HG02623 (cell line): ENCODE results near the gene NGB.

Source experiments
- ATAC-seq: cut with Tn5 transposase; IDR thresholded peaks from one replicate; pipeline ENCODE4 v1.9.1; 2021; ENCODE audit warnings: moderate library complexity; ENCODE audit not compliant: unreplicated experiment

Gene NGB

DNA sequence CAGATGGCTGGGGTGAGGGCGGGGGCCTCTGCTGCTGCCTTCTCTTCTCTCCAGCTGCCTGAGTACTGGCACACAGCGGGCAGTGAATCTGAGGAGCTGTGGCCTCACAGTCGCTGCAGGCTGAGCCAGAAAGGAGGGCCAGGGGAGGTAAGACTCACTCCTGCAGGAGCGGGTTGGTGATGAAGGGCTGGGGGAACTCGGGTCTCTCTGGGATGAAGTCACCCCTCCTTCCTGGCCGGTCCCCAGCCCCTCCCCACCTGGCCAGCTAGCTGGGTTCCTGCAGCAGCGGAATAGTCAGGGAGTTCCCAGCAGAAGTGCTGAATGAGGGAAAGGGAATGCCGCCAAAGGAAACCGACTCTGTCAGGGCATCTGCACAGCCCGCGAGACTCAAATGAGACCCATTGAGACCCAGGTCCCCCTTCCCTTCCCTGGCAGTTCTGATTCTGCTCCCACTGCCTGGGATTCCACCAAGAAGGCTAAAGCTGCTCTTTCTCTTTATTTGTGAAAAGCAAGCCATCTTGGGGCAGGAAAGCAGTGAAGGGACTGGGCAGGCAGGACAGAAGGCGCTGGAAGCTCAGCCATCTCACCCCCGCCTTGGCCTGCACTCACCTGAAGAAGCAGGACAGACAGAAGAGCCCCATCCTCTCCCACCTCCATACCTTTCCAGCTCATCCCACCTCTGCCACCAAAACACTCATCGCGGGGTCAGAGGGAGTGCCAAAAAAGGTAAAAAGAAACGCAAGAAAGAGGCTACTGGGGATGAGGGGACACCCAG is 5.3 kb downstream of the NGB start:
- ATAC-seq = no peak

DNA sequence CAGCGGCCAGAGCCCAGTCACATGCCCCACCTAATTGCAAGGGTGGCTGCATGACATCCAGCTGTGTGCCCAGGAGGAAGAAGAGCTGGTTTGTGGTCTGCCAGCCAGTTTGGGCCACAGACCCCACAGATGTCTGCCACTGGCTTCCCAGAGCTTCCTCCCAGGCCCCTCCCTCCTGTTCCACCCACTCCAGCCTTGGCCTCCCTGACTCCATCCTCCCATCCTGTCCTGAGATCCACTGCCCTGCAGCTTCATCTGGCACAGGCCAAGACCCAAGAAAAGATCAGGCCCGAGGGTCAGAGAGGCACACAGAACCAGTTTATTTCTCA is 5.9 kb downstream of the NGB start:
- ATAC-seq = no peak

DNA sequence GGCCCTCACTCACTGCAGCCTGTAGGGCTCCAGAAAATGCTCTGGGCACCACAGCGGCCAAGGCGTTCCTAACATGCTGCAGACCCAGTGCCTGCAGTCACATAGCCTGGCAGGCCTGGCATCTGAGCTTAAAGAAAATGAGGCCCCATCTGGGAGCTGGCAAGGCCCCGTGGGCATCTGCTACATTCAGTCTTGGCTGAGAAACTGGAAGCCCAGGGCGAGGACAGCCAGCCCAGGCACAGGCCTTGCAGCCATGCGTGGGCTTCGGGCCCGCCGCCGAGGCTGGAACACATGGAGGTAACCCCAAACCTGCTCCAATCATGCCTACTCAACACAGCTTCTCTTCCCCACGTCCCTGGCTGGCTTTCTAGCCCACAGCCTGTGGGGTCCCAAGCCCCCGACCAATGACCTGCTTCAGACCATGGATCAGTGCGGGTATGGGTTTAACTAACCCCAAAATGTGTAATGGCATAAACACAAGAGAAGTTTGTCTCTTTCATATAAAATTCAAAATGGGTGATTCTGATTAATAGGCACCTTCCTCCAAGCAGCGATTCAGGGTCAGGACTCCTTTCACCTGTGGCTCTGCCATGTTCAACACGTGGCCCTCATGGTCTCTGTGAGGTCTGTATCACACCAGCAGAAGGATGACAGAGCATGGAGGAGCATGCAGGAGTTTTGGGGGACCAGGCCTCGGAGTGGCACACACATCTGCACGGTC is 6.4 kb downstream of the NGB start:
- ATAC-seq = no peak

DNA sequence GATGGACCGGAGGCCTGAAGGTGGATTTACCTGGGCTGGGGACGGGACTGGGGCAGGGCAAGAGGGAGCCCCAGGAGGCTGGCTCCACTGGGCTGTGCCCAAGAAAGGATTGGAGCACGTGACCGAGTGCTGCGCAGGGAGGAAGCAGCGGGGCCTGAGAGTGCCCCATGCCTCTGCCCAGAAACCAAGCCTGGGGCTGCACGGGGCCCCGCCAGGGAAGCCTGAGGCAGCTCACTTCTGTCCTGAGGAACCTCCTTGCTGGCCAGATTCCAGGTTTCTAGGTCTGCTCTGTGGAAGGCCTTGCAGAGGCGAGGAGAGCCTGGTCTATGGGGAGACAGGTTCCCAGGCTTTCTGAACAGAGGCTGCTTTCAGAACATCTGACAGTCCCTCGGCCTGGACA is 10.4 kb downstream of the NGB start:
- ATAC-seq = no peak

DNA sequence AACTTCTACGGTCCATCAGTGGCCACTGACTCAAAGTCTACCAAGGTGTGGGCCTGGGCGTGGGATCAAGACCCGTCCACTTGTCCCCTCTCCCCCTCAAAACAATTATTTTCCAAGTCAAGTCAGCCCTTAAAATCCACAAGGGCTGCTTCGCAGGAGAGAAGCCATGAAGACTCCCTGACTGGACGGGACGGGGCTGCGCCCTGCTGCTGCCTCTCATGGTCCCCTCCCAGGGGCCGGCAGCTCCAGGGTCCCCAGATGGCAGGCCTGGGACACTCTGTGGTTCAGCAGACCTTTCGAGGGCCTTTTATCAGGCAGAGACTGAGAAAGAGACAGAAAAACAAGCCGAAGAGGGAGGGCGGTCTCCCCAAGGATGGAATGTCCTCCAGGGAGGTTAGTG is 10.8 kb downstream of the NGB start:
- ATAC-seq = no peak

DNA sequence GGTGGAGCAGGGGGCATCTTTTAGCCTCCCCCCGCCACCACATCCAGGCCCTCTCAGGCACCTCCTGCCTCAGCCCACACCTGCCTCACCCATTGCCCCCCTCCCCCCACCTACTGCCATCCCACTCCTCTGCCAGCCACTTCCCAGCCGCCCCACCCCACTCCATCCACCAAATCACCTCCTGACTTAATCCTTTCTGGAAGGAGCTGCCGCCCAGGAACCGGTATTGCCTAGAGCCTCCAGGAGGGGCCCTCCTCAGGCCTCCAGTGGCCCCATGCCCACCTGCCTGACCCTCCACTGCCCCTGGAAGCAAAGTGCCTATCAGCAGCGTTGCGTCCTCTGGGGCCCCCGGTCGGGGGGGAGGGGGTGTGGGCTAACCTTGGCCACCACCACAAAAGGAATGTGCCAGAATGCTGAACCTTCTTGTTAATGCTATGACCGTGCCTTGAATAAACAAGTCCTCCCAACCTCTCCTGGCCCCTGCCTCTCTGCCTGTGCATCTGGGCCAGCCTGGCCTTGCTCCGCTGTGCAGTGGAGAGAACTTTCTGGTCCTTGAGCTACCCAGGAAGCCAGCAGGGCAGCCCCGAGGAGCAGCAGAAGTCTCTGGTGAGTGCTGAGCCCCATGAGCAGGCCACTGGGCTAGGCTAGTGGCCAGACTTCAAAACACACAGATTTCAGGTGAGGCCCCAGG is 11.8 kb downstream of the NGB start:
- ATAC-seq = no peak

DNA sequence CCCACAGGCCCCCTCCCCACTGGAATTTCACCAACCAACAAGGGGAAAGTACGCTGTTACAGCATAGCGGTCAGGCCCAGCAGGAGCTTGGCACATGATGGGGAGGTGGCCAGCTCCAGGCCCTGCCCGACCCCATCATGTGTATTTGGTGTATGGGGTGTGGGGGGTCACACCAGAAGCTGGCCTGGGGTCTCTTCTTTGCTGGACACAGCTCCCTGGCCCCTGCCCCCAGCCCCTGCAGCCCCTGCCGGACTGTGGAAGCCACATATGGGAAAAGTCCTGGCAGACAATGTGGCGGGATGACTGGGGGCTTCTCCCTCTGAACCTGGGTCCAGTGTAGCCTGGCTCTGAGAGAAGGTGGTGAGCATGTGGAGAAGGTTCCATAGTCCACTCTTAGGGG is 12.4 kb downstream of the NGB start:
- no peak for ATAC-seq

DNA sequence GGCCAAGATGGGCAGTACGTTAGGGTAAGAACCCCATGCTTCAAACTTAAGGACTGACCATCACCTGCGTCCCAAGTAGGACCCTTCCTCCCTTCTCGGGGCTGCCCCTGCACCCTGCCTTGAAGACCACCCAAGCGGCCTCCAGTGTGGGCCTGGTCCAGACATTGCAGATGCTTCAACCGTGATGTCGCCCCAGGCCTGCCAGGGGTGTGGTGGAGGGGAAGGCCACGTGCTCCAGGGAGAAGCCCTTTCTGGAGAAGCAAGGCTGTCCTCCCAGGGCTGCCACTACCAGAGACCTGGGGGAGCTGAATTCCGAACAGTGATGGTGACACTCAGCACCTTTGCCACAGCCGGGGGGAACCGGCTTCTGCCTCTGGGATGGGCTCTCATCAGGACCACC is 13.3 kb downstream of the NGB start:
- no peak for ATAC-seq

DNA sequence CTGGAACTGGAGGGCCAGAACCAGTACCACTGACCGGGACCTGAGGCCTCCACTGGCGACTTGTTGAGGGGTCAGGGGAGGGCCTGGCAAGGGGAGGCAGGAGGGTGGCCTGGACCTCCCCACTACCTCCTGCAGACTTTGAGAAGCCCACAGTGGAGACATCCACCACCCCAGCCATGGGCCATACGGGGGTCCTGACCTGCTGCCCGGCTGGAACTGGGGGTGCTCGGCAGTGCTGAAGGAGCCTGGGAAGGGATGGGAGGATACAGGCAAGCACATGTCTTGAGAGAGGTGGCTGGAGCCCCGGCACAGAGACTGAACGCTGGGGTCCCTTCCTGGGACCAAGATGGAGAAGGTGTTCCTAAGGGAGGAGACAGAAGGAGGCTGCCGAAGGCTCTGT is 14.3 kb downstream of the NGB start:
- ATAC-seq = no peak

DNA sequence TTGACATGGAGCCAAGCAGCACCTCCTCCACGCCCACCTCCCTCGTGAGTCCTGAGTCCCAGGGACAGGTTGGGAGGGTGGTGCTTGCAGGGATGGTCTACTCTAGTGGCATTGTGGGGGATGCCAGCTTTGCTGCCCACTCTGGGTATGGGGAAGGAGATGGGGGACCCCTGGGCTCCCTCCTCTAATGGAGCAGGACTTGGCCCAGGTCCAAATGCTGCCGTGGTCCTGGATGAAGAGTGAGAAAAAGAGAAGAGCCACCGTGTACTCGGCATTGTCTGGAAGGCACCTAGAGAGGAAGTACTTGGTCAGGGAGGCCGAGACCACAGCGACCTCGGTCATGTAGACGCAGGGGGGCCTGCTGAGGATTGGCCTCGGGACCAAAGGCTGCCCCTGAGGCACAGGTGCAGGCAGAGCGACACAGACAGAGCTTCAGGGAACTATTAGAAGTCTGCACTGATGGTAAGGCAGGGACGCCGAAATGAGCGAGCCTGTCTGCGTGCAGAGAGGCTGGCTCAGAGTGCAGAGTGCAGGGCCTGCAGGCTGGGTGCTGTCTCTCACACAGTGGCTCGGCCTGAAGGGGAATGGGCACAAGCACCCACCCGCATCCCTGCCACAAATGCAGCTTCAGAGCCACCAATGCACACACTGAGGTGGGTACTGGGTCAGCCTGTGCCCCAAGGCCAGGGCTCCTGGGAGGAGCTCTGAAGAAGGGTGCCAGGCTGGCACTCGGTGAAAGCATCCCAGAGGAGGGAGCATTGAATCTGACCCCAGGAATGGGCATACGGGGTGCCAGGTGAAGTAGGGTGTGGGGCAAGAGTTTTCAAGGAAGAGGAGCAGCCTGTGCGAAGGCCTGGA is 17.4 kb downstream of the NGB start:
- no peak for ATAC-seq

DNA sequence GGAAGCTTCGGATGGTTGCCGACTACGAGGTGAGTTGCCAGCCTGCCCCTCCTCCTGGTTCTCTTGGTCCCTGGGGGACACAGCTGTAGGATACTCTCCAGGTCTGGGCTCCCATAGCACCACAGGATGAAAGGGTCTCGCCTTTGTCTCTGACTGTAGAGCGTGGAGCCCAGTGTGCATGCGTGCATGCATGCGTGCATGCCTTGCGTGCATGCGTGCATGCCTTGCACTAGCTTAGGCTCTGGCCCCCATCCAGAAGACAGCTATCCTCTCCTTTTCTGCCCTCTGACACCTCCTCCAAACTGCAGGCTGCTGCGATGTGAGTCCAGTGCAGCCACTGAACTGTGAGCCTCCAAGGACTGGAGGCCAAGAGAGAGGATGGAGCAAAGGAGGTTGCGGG is 19.1 kb downstream of the NGB start:
- no peak for ATAC-seq

DNA sequence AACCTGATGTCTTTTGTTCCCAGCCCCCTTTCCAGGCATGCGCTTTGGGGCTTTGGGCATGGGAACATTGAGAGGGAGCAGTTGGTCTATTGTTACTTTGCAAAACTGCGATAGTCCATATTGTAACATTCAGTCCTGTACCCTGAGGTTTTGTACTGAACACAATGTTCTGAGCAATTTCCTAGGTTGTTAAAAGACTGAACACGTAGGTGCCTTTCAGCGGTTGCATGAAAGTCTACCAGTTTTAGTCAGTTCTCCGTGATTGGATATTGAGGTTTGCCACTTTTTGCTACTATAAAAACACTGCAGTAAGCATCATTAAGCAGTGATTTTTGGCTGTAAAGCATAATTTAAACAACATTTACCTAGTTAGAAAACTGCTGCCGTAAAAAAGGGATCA is 20.1 kb downstream of the NGB start:
- no peak for ATAC-seq

DNA sequence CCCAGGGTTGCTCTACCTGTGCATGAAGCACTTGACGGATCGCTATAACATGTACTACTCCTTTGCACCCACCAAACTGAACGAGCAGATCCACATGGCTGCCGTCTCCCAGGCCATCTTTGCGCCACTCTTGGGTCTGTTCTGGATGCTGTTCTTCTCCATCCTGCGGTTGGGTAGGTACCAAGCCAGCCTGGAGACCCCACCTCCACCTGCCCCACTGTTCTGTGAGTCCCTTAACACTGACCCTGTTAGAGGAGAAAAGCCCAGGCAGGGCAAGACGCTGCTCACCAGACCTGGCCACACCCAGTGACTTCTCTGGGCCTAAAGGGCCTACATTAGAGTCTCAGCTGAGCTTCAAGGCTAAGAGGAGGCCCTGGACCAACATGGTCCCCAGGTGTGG is 21.7 kb downstream of the NGB start:
- no peak for ATAC-seq

DNA sequence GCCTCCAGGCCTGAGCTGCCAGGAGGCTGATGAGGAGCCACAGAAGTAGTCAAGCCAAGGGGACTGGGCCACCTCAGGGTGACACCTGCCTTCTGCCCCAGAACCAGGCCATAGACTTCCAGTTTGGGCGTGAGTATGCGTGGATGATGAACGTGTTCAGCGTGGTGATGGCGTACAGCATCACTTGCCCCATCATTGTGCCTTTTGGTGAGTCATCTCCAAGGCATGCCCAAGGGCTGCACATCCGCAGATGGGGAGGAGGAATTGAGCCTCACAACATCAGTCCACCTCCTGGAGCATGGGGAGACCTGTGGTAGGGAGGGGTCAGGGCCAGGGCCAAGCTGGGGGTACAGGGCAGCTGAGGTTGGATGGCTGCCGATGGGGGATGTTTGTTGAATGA is 22.3 kb downstream of the NGB start:
- ATAC-seq = no peak

DNA sequence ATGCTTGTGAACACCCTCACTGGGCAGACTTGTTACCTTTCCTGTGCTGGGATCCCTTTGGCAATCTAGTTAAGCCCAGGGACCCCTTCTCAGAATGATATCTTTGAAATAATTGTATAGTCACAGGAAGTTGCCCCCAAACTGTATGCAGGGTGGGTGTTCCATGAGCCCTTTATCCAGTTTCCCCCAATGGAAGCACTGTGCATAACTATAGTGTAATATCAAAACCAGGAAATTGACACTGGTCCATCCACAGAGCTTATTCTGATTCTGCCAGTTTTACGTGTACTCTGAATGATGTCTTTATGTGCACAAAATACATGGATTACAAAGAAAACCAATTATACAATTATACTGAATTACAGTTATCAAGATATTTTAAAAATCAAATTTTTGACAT is 24.2 kb downstream of the NGB start:
- ATAC-seq = no peak

DNA sequence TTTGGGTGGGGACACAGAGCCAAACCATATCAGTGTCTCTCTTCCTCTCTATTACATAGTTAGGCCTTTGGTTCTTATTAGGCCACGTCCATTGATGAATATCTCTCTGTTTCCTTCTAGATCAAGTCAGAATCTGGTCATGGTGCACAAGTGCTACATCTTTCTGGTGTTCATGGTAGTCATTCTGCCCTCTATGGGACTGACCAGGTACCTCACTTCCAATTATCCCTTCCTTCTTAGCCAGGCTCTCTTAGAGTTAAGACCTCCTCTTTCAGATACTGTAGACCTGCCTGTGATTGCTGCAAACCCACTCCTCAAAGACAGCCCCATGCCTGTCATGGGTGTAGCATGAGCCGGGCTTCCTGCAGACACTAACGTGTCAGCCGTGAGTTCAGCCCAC is 25.2 kb downstream of the NGB start:
- ATAC-seq = no peak

DNA sequence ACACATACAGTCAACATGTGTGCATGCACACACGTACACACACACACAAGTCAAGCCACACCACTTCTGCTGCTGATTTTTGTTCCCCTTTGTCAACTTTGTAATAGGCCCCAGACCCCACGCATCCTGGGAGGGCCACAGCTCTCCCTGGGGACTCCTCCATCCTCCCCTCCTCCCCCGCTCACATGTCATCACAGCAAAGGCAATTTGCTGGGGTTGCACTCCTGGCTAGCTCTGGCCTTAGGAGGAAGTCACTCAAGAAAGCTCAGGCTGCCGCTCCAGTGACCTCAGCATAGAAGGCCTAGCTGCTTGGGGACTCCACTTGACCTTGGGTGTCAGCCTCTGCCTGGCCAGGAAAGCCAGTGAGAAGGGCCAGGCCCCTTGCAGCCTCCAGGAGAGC is 27.2 kb downstream of the NGB start:
- no peak for ATAC-seq

DNA sequence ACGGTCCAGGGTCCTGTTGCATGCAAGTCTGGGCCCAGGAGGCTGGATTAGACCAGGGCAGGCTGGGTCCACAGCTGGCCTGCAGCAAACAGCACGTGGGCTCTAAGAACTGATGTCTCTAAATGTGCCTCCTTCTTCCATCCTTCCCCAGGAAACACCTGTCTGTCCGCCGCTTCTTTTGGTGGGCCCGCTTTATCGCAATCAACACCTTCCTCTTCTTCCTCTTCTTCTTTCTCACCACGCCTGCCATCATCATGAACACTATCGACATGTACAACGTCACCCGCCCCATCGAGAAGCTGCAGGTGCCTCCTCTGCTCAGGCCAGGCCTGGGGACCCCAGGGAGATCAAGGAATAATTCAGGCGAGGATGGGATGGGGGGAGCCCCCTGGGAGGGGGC is 28.3 kb downstream of the NGB start:
- no peak for ATAC-seq

DNA sequence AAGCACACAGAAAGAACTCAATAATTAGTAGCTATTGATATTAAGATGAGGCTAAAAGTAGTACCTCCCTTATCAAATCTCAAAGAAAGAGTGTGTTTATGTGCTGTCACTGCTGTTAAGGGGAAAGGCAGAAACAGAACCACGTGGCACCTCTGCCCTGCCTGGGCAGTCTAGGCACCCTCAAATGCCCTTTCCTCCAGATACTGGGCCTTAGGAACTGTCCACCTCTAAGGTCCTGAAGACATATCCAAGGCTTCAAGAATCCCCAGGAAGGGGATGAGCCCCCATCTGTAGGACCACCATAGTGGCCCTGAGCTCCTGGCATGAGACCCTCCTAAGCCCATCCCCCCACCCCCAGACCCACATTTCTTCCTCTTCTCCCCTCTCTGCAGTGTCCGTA is 29.1 kb downstream of the NGB start:
- no peak for ATAC-seq

DNA sequence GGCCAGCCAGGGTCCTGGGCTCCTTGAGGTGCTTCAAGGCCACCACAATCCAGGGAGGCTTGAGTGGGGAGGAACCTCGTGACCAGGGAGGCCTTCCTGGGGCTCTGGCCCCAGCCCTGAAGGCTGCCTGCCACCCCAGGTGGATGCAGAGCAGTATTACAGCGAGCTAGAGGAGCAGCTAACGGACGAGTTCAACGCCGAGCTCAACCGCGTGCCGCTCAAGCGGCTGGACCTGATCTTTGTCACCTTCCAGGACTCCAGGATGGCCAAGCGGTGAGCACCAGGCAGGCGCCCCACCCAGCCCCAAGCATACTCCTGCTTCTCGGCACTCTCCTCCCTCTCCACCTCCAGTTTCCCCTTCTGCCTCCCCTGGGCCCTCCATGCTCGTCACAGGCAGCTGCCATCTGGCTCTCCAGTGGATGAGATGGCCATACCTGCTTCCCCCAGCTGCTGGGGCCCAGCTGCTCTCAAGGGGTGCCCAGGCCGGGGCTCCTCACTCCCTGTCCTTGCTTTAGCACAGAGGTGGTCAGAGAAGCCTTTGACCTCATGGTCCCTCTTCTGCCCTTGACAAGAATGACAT is 30.6 kb downstream of the NGB start:
- ATAC-seq = no peak

DNA sequence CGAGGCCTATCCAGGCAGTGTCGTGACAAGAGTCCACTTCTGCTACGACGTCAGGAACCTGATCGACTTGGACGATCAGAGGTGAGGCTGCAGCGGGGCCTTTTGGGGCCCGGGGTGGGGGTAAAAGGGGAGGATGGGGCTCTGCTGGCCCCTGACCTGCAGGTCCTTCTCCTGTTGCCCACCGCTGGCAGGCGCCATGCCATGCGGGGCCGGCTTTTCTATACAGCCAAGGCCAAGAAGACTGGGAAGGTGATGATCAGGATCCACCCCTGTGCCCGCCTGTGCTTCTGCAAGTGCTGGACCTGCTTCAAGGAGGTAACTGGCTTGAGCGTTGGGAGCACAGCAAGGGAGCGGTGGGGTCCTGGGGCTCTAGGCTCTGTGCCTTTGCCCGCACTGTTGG is 31.6 kb downstream of the NGB start:
- no peak for ATAC-seq
